ENCODE measurements around the gene H6PD.

Gene H6PD

DNA sequence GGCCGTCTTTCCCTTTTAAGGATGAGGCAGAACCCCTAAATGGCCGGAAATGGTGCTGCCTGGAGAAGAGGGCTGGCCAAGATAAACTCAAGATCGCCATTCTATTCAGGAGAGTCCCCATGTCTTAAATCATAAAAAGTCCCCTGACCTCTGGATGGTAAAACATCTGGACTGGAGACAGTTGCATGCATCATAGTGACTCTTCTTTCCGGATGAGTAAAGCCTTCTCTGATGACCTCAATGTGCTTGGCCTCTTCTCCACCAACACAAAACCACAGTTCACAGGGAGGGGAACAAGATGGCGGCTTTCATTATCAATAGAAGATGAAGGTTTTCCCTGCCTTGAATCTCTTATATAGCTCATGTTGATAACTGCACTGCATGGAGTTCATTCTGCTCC is 27.5 kb upstream of the H6PD start:
- no peak for DNase-seq

DNA sequence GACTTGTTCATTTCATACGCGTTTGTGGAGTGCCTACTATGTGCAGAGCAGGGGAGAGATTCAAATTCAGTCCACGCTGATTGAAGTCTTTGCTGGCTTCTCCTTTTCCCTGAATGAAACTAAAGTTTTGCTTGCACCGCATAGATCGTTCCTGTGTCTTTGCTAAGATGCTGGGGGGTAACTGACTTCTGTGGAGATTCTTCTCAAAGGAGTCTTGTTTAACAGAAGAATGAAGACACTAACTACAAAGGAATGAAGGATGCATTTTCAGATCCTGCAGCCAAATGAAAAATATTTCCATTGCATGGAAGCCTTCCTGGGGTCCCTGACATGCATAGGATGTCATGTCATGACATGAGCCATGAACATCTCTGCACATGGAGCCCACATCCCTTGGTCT is 26.9 kb upstream of the H6PD start:
- no peak for DNase-seq

DNA sequence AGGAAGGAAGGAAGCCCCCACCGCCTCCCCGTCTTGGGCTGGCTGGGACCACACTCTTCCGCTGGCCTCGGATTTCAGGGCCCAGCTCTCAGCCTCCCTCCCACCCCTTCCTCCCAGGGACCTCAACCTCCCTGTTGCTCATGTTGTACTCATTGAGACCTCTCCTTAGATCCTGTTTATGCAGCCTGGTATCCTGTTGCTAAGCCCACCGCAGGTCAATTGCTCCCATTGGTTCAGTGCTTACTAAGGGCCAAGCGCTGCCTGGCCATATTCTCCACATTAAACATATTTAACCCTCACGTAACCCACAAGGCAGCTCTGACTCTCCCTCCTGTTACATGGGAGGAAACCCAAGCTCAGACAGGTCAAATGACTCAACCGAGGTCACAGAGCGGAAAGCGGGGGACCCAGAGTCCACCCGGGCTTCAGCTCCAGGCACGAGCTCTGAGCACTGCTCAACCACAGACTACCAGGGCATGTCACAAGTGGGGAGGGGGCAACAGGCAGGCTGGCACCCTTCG is 23.2 kb upstream of the H6PD start:
- DNase-seq = no peak

DNA sequence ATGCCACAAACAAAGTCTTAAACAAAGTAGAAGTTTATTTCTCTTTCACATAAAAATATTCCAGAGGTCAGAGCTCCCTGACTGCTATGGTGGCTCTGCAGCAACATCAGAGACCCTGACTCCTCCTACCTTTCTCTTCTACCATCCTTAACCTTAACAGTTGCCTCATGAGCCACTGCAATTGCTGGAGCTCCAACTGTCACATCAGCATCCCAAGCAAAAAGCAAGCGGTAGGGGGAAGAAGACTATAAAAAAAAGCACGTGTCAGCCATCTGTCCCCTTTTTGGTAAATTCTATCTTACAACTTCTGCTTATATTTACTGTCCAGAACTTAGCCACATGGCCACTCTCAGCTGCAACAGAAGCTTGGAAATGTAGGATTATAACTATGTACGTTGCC is 21.8 kb upstream of the H6PD start:
- DNase-seq = no peak

DNA sequence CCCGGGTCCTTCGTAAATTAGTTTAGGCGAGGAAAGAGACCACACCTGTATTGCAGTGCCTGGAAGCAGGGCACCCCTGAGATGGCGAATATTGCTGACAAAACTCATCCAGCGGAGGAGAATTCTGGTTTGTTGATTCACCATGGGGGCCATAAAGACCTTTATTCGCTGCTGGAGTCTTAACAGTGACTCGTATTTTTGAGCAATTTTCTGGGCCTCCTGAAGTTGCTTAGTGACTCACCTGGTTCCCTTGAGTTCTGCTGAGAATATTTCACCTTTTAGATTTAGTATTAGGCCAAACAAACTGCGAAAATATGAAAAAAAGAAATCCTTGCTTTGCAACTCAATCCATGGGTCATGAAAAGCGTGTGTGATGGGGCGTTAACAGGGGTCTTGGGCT is 20.6 kb upstream of the H6PD start:
- DNase-seq = no peak

DNA sequence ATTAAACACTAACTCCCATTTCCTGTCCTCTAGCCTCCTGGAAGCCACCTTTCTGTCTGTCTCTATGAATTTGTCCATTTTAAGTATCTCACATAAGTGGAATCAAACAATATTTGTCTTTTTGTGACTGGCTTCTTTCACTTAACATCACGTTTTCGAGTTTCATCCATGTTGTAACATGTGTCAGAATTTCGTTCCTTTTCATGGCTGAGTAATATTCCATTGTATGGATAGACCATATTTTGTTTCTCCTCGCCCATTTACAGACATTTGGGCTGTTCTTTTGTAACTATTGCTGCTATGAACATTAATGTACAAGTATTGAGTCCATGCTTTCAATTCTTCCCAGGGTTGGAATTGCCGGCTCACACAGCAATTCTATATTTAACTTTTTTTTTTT is 15.7 kb upstream of the H6PD start:
- DNase-seq = no peak

DNA sequence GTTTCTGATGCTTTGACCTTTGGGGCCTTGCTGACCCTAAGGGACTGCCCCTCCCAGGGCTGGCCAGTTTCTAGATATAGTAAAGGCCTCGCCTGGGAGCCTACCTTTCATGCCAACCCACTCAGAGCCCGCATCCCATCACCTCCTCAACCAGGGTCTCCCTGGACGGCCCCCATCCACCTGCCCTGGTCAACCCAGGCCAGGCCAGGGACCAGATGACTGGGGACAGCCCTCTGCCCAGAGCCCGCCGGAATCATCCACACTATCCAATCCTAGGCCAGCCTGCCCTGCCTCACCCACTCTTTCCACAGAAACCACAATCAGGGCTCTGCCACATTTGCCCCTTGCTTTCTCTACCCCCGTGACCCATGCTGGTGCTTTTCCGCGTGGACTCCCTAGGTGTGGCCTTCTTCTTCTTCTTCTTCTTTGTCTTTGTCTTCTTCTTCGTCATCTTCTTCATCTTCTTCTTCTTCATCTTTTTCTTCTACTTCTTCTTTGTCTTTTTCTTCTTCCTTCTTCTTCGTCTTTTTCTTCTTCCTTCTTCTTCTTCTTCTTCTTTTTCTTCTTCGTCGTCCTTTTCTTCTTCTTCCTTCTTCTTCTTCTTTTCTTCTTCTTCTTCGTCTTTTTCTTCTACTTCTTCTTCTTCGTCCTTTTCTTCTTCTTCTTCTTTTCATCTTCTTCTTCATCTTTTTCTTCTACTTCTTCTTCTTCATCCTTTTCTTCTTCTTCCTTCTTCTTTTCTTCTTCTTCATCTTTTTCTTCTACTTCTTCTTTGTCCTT is 11.5 kb upstream of the H6PD start:
- DNase-seq = no peak

DNA sequence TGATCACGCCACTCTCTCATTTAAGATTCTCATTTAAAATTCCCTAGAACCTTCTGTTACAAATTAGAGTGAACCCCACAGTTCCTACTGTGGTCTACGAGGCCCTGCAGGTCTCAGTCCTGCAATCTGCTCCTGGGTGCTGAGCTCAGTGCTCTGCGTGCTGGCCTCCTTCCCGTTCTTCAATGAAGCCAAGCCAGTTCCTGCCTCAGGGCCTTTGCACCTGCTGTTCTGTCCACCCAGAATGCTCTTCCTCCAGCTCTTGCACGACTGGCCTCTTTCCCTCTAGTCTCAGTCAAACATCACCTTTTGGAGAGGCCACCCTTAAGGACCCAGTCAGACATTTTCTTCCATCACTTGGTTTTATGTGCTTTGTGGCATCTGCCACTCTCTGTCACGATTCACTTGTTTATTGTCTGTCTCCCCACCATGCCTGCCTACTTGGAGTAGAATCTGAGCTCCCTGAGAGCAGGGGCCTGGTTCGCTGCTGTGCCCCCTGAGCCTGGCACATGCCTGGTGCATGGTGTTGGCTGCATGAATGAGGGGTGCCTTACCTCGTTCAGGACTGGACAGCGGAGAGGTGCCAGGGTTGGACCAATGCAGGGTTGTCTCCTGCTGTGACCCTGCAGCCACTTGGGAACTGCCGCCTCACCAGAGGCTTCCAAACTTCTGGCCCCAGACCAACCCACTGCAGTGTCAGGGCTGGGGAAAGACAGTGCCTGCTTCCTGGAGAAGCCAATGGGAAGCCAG is 9.7 kb upstream of the H6PD start:
- DNase-seq = no peak

DNA sequence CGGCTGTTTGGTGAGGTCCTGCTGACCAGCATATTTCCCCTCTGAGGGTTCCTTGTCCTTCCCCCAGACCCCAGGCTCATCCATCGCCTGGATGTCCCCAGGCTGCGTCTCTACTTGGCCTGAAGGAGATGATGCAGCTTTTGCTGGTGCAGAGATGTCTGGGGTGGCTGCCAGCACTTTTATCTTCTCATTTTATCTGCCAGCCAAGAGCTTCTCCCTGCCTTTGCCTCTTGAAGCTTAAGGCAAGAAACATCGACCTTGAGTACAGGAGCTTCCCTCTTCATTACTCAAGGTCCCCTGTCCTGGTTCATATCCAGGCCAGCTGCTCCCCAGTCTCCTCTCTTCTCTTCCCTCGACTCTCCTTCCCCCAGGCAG is 9.2 kb upstream of the H6PD start:
- no peak for DNase-seq

DNA sequence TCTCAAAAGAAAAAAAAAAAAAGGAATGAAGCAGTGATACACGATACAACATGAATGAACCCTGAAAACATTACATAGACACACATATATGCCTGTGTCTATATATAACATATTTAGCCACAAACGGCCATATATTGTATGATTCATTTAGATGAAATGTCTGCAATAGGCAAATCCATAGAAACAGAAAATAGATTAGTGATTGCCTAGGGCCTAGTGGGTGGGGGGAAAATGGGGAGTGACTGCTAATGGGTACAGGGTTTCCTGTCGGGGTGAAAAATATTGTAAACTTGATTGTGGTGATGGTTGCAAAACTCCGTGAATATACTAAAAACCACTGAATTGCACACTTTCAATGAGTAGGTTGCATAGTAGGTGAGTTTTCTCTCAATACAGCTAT is 6.0 kb upstream of the H6PD start:
- DNase-seq = no peak

DNA sequence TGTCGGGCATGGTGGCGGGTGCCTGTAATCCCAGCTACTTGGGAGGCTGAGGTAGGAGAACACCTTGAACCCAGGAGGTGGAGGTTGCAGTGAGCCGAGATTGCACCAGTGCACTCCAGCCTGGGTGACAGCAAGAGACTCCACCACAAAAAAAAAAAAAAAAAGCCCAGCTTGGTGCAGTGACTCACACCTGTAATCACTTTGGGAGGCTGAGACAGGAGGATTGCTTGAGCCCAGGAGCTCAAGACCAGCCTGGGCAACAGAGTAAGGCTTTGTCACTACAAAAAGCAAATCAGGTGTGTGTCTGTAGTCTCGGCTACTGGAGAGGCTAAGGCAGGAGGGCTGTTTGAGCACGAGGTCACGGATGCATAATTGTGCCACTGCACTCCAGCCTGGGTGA is 5.0 kb upstream of the H6PD start:
- no peak for DNase-seq

DNA sequence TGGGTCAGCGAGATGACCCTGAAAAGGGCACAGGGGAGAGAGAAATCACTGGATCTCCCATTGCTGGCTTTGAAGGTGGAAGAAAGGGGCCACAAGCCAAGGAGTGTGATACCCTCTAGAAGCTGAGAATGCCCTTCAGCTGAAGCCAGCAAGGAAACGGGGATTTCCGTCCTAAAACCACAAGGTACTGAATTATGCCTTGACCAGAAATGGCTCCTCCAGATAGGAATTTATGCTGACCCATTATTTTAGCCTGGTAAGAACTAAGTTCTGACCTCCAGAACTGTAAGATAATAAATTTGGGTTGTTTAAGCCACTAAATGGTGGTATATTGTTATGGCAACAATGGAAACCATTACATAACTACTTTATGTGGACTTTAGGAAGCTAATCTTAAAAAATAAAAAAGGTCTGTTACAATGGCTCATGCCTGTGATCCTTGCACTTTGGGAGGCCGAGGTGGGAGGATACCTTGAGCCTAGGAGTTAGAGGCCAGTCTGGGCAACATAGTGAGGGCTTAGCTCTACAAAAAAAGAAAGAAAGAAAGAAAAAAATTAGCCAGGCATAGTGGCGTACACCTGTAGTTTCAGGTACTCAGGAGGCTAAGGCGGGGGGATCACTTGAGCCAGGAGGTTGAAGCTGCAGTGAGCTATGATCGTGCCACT is 3.6 kb upstream of the H6PD start:
- no peak for DNase-seq

DNA sequence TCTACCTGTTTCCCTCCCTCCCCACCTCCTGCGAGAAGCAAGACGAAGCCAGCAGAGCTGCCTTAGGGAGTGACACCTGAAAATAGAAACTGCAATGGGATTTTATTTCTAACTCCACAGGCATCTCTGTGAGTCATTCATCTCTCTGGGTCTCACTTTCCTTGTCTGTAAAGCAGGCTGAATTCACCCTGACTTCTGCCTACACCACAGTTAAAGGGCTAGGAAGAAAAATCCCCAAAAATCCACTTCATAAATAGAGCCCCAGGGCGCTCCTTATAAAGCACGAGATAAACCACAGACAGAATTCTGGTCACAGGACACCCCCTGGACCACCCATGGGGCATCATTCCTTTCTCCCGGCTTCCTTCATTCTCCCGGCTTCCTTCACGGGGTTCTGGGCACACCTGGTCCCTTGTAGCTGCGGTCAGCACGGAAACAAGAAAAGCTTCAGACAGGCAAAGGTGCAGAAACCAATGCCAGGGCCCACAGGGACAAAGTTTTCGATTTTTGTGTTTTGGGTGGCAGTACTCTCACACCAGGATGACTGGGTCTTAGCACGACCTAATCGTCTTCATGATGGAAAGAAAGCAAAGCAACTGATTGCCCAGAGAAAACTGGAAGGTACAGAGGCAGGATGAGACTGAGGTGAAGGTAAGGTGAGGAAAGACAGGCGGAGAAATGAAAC is 2.8 kb upstream of the H6PD start:
- no peak for DNase-seq

DNA sequence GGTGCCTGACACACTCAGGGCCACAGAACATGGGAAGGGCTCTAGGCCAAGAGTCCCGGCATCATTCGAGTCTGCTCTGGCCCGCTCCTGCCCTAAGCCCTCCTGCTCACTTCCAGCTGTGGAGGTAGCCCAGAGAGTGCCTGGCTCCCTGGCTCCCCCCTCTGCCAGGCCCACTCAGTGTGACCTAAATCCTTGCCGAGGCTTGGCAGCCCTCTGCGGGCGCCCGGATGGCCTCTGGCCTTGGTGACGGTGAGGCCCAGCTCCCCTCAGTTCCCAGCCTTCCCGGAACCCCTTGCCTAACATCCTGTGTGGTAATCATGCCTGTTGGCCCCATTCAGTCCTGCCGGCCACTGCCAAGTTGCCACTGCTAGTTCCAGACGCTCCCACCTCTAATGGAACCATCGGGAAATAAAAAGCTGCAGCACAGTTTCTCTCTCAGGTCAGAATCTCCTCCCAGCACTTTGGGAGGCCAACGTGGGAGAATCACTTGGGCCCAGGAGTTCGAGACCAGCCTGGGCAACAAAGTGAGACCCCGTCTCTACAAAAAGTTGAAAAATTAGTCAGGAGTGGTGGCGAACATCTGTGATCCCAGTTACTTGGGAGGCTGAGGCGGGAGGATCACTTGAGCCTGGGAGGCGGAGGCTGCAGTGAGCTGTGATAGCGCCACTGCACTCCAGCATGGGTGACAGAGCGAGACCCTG is 1.2 kb upstream of the H6PD start:
- no peak for DNase-seq

DNA sequence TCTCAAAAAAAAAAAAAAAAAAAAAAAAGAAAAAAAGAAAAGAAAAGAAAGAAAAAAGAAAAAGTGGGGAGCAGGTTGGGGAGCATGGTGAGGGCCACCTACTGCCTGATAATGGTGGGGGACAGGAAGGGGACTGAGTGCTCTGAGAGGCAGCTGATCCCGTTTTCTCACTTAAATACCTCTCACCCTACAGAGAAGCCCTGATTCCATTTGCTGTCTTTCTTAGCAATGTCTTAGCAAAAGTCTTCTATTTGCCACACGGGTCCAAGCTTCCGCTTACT is 692 bp upstream of the H6PD start:
- no peak for DNase-seq

DNA sequence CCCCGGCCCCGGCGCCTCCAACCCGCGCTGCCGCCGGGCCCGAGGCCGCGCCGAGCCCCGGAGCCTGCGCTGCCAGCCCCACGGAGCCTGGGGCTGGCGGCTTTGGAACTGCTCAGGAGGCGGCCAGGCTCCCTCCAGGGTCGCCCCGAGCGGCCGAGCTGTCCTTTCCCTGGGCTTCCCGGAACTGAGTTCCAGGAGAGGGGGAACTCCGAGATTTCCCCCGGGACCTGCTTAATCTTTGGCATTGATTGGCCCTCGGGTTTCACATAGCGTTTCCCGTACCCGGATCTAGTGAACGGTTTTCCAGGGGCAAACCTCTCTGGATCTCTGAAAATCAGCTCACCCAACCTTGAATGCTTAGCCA is 504 bp downstream of the H6PD start:
- DNase-seq = peak; percentile 17 to 62

DNA sequence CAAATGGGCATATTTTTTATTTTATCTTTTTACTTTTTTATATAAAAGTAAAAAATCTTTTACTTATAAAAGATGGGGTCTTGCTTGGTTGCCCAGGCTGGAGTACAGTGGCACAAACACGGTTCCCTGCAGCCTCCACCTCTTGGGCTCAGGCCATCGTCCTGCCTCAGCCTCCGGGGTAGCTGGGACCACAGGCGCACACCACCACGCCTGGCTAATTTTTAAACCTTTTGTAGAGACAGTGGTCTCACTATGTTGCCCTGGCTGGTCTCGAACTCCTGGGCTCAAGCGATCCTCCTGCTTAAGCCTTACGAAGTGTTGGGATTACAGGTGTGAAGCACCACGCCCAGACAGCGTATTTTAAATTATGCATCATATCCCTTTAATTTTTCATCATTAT is 986 bp downstream of the H6PD start:
- DNase-seq = no peak

DNA sequence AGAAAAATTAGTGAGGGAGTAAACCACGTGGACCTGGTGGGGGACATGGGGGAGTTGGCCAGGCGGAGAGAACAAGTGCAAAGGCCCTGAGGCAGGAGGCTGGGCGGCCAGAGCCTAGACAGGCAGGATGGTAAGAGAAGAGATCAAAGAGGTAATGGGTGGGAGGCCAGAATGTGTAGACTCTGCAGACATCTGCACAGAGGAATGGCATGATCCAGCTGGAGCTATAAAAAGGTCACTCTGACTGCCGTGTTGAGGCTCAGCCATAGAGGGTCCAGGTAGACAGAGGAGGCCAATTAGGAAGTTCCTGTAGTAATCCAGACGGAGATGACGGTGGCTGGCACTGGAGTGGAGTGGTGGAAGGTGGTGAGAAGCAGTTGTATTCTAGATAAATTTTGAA is 3.6 kb downstream of the H6PD start:
- DNase-seq = no peak

DNA sequence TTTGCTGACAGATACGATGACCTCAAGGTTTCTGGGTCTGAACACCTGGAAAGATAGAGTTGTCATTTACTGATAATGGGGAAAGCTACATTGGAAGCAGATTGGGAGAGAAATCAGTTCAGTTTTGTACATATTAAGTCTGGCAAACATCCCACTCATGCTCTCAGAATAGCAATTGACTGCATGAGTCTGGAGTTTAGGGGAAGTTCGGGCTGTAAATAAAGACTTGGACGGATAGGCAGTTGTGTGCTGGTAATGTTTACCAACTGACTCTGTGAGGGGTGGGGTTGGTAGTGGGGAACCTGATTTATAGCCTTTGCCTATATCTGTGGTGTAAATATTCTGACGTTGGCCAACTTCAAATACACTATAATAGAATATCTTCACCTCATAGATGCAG is 4.0 kb downstream of the H6PD start:
- no peak for DNase-seq

DNA sequence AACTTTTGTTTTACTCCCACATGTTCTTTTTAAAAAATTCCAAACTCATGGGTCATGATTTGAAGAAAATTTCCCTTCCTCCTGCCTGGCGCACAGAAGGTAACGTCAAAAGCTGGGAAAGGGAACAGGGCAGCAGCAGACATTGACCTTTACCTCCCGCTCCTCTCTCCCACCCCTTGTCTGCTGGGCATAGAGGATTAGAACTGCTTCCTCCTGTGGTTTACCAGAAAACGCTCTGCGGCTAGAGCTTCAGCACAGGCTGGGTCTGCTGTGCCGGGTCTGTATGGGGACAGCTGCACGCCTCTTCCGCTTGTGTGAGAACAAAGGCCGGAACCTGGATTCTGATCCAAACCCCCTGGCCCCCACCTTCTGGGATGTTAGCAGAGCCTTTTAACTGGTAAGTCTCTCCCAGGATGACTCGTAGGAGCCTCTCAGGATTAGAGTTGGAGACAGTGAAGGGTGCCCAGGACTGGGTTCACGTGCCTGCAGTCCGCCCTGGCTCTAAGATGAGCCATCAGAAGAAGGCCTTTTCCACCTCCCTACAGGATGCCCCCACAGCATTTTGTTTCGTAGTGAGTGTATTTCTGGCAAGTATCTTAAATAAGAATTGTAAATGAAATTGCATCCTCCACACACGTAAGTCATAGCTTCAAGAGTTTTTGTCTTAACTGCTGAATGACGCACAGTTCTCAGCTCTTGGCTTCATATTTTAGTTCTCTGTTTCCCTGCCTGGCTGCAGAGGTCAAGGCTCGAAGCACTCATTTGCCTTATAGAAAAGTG is 5.2 kb downstream of the H6PD start:
- no peak for DNase-seq

DNA sequence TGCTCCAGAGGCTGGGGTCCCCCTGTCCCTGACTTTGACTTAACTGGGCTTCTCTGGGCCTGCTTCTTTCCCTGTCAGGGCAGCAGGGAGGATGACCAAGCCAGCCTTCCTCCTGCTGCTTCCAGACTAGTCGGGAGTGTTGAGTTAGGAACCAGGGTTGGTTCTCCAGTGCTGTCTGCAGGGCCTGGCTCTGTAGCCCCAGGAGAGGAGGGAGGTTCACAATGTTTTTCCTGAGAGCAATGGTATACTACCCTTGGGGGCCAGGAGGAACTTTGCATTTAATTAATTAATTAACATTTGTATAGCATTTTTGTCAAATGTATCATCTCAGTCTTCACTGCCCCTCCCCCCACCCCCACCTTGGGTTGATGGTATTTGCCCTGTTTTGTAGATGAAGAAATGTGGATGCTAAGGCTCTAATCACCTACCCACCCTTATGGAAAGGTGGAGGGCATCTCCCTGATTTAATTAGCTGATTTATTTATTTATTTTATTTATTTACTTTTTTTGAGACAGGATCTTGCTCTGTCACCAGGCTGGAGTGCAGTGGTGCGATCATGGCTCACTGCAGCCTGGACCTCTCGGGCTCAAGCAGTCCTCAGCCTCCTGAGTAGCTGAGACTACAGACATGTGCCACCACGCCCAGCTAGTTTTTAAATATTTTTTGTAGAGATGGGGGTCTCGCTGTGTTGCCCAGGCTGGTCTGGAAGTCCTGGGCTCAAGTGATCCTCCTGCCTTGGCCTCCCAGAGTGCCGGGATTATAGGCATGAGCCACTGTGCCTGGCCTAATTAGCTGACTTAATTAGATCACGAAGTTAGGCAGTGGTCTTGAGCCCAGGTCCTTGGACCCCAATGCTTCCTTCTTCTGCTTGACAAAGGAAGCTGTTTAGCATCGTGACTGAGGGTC is 6.6 kb downstream of the H6PD start:
- no peak for DNase-seq
